CD4-positive, alpha-beta T cell treated with Interleukin-6 for 4 hours (primary cell): Measurements from ENCODE around the gene ERC1.
"Not testable (repeated sequence)": the region's sequence is repeated elsewhere in the genome, so short reads cannot be mapped to it uniquely, and the experiment has no call there.

Source experiments
- DNase-seq: peaks from one replicate; pipeline ENCODE4 v3.0.0-alpha.2; 2020; ENCODE audit warnings: mixed read lengths

The ERC1 gene

GRCh38 chr12:1293901-1294300, 302.9 kb downstream of the ERC1 start:
- no peak for DNase-seq

DNA sequence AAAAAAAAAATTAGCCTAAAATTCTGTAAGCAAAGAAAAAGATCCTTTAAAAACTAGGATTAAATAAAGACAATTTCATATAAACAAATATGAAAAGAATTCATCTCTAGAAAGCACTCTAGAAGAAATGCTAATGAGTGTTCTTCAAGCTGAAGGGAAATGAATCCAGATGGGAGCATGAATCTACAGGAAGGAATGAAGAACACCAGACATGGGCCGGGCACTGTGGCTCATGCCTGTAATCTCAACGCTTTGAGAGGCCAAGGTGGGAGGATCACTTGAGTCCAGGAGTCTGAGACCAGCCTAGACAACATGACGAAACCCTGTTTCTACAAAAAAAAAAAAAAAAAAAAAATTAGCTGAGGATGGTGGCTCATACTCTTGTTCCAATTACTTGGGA, 306.2 kb downstream of the ERC1 start:
- no peak for DNase-seq

- DNase-seq, result no peak
Measured at GRCh38 chr12:1297639-1298175, 306.7 kb downstream of the ERC1 start.

- no peak for DNase-seq
Measured at GRCh38 chr12:1300460-1300859, 309.4 kb downstream of the ERC1 start.

DNA sequence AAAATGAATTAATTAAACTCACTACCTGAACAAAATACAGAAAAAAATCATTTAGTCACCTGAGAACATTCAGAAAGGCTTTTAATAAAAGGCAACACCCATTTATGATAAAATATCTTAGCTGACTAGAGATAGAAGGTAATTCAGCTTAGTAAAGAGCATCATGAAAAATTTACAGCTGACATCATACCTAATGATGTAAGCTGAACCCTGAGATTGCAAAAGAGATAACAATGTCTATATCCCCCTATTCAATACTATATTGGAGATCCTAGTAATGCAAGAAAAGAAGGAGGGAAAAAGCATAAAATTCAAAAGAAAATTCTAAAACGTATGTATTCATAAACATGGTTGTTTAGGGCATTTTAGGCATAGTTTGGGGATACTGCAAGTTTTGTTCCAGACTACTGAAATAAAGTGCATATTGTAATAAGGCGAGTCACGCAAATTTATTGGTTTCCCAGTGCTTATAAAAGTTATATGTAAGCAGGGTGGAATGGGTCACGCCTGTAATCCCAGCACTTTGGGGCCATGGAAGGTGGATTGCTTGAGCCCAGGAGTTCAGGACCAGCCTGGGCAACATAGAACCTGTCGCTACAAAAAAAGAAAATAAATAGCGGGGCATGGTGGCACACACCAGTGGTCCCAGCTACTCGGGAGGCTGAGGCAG, 311.3 kb downstream of the ERC1 start:
- no peak for DNase-seq

DNA sequence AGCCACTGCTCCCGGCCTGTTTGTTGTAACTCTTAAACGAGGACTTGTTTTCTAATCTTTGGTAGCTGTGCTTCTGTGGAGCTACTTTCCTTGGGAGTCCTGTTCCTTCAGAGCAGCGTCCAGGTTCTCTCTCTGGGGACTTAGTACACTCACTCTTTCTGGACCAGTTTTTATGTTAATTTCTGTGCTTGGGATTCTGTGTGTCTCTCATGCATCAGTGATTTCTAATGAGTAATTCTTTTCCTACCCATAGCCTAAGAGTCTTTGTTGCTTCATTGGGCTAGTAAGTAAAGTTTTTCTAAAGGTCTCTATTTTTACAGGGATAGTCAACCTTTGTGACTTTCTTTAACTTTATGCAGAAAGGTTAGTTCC, 314.0 kb downstream of the ERC1 start:
- DNase-seq, result no peak

DNA sequence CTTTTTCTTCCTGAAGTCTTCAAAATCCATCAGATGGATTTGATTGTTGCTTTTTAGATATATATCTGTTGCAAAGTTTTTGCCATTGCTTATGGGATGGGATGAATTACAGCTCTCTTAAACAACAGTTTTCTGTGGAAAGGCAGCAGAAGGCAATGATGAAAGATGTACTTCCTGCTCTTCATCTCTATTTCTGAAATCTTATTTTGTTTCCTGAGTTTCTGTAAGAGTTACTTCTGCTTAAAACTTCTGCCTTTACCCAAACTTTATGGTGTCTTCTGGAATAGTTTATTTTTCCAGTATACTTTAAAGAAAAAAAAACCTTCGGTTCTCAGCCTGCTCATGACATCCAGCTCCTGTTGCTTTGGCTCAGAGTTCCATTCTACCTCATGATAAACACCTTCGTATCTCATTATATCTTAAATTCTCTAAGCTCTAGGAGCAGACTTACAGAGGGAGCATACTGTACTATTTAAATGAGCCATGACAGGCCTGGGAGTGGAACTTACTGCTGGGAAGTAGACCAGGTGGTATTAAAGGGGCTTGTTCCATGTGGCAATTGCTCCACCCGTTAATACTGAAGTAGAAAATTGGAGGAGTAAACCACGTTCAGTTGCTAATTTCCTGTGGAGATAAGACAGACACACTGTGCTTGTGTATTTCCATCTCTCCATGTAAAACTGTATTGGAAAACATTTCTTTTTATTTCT, 314.9 kb downstream of the ERC1 start:
- no peak for DNase-seq

DNA sequence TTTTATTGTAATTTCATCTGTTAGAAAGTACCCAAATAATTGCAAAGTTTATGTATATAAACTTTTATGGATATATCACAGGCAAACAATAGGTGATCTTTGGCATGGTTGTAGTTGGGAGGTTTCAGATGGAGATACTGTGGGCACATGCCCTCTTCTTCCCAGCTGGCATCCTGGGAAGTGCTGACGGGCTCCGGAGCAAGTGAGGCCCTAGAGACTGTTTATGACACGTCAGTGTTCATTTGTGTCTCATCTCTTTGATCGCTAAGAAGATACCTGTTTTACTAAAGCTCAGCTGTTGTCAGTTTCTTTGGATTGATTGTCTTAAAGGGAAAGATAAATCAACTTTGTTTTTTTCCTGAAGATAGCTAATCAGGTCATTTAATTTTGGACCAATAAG, 315.8 kb downstream of the ERC1 start:
- DNase-seq, result no peak

DNA sequence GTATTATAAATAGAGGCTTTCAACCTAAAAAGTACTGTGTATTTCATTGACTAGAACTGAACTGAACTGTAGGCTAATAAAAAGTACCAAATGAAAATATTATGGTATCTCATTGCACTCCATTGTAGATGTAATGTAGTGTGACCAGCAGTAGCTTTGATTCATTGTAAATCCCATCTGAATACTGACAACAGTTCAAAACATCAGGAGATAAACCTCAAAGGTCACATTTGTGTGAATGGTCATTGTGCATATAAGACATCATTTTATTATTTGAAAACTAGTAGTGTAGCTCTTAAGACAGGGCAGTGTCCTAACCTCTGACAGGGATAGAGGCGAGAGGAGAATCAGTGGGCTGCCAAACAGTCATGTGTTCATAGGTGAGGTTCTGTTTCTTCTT, 316.8 kb downstream of the ERC1 start:
- no peak for DNase-seq

DNA sequence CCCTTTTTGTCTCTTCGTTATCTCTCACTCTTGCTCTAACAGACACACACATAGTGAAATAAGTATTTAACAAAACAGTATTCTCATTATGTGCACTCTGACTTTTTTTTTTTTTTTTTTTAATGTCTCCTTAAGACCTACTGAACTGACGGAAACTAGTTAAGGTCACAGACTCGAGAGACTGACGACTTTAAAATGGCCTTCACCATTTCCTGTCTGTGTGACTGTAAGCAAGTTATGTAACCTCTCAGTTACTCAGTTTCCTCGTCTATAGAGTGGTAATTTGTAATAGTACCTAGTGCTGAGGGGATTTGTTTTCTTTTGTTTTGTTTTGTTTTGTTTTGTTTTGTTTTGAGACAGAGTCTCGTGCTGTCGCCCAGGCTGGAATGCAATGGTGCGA, 318.6 kb downstream of the ERC1 start:
- no peak for DNase-seq

DNA sequence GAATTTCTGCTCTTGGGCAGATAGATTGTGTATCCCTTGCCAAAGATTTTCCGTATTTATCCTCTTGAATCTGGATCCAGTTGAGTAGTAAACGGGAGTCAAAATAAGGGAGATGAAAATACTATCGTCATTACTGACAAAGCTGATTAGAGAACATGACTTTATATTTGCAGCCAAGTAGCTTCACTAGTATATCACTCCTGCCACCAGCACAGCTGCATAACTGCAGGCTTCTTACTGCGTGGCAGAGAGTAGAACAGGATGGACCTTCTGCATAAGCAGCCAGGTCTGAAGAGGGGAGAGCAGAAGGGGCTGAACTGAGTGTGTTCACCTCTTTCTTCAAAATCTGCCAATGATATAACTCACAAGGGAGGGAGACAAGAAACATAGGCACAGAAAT, 319.6 kb downstream of the ERC1 start:
- DNase-seq, result no peak

DNA sequence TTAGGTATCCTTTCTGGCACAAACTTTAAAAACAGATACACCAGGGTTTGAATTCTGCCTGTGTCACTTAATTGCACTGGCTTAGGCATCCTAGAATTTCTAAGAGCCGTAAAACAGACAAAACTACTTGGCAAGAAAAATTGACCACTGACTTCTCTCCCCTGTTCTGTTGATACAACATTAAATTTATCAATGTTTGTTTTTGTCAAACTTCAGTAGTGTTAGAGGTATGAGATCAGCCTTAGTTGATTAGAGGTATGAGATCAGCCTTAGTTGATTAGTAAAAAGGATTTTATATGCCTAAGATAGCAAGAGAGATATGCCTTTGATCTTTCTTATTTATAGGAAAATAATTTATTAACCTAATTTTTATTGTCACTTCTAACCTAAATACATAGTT, 320.1 kb downstream of the ERC1 start:
- DNase-seq, result no peak

DNA sequence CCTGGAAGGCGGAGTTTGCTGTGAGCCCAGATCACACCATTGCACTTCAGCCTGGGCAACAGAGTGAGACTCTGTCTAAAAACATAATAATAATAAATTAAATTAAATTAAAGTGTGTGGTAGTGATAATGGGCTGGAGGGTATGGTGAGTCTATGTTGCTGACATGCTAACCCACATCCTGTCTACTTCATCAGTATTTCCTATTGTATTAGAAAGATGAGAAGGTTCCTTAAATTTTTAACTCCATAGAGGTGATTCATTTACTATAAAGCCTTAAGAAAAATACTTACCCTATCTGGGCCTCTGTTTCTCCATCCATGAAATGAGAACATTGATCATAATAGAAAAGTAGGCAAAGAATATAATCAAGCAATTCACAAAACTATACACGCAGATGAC, 322.9 kb downstream of the ERC1 start:
- no peak for DNase-seq

- DNase-seq, result no peak
Measured at GRCh38 chr12:1314523-1314922, 323.5 kb downstream of the ERC1 start.

- not testable (repeated sequence) for DNase-seq
Measured at GRCh38 chr12:1316991-1317390, 326.0 kb downstream of the ERC1 start.

GRCh38 chr12:1318327-1319031, 327.5 kb downstream of the ERC1 start:
- DNase-seq, result no peak

- DNase-seq, result no peak
Measured at GRCh38 chr12:1319212-1319611, 328.2 kb downstream of the ERC1 start.

- DNase-seq, result no peak
Measured at GRCh38 chr12:1320021-1320420, 329.0 kb downstream of the ERC1 start.

DNA sequence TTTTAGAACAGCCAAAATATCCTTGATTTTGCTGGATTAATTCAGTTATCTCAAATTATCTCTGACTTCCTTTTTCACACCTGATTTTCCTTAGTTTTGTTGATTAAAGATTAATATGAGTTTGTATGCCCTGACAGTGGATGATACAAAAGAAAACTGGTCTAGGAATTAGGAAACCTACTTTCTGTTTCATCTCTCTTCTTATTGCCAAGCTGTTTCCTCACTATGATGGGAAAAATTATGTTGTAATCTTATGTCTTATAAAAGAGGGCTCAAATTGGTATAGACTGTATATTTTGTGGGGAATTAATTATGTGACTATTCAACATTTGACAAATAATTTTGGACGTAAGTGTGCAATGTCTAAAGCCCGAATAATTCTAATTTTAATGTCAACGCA, 331.8 kb downstream of the ERC1 start:
- no peak for DNase-seq

DNA sequence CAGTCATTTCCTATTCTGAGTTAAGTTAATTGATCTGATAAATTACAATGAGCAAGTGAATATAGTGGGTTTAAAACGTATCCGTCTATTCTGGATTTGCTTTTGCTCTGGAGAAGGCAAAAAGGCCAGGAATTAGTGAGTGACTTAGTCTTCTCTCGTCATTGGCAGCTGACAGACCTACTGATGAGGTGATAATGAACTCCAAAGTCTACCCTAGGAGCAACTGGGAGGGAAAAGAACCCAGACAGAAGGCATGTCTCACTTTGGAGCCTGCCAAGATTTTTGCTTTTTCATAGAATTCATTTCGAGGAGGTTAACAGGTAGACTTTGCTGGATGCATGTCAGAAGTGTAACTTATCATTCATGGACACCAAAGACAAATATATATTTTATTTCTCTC, 333.1 kb downstream of the ERC1 start:
- DNase-seq, result no peak

- no peak for DNase-seq
Measured at GRCh38 chr12:1324910-1325309, 333.9 kb downstream of the ERC1 start.

DNA sequence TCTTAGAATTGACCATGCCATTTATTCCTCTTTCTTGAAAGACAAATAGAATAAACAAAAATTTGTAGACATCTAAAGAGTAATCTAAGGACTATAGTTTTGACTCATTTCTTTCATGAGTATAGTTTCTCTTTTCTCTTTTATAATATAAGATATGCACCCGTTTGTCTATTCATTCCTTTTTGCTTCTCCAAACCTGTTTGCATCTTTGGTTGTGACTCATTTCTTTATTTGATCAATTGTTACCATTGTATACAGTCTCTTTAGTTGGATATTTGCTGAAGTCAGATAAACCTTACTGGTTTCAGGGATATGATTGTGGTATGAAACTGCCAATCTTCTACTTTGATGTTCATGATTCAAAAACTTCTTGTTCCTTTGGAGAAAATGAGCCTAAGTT, 334.6 kb downstream of the ERC1 start:
- DNase-seq, result no peak

GRCh38 chr12:1326258-1326657, 335.2 kb downstream of the ERC1 start:
- no peak for DNase-seq

DNA sequence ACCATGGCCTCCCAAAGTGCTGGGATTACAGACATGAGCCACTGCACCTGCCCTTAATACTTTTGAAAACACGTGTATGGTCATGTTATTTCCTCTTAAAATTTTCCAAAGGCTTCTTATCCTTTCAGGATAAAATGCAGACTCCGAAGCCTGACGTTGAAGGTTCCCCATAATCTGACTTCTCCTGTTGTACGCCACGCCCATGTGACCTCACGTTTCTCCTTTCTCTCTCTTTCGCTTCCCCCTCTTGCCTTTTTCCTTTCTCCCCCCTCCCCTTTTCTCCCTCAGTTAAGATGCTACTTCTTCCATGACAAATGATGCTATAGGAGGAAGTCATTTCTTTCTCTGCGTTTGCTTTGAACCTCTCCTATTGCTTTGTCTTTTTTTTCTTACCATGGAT, 337.4 kb downstream of the ERC1 start:
- no peak for DNase-seq
